ENCODE data around the gene VPS37B. TPM values are rescaled to one million over a fixed set of nuclear protein-coding genes. Genes with fewer than 3 reads are reported as not detected.
A peak's percentile ranks its signal among the peaks of the same experiment; 100 is the strongest.

The VPS37B gene
- total RNA-seq, 1 experiment from 2014 or later = 15.0 TPM

DNA sequence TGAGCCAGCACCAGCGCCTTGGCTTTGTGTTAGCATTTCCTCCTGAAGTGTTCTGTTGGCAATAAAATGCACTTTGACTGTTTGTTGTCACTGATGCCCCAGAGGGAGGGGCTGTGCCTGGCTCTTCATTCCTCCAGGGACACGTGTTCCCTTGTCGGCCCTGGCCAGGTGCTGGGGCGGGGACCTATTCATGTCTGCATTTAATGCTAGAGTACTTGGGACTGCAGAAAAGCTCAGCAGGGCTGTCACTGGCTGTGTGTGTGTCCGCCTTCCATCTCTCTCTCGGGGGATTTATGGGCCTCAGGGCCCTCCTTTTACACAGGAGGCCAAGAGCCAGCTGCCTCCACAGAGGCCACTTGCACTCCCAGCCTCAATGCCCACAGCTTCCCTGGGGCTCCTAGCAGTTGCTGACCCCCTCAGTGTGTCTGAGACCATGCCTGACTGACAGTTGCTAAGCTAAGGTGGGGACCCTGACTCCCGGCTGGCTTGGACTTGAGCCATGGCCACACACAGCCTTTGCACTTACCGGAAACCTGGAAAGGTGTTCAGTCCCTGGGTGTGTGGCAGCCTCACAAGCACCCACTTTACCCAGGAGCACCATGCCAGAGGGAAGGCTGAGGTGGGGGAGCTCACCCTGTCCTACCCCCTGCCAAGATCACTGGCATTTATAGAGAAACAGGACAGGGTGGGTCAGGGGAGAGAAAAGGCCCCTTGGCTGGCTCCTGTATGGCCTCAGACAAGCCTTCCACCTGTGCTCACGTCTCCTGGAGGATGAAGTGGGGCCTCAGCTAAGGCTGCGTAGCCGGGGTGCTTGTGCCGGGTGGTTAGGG lies 32.8 kb downstream of the VPS37B start:
- DNase-seq = no peak
- Histone ChIP-seq H3K27me3 (no peaks in the 10 kb centered on the region), H3K9me3 (no peaks in the 10 kb centered on the region), H3K4me3 (no peak overlapping the region), H3K36me3 (peaks cover 26% of the 10 kb centered on the region)

DNA sequence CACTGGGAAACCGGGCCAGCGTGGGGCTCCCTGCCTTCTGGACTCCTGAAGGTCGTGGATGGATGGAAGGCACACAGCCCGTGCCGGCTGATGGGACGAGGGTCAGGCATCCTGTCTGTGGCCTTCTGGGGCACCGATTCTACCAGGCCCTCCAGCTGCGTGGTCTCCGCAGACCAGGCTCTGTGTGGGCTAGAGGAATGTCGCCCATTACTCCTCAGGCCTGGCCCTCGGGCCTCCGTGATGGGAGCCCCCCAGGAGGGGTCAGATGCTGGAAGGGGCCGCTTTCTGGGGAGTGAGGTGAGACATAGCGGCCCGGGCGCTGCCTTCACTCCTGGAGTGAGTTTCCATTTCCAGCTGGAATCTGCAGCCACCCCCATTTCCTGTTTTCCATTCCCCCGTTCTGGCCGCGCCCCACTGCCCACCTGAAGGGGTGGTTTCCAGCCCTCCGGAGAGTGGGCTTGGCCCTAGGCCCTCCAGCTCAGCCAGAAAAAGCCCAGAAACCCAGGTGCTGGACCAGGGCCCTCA lies 33.8 kb downstream of the VPS37B start:
- H3K36me3 ChIP-seq = peaks cover 19% of the 10 kb centered on the region
- no peaks in the 10 kb centered on the region for H3K9me3 ChIP-seq
- DNase-seq = no peak
- H3K4me3 ChIP-seq = no peak overlapping the region
- no peaks in the 10 kb centered on the region for H3K27me3 ChIP-seq

DNA sequence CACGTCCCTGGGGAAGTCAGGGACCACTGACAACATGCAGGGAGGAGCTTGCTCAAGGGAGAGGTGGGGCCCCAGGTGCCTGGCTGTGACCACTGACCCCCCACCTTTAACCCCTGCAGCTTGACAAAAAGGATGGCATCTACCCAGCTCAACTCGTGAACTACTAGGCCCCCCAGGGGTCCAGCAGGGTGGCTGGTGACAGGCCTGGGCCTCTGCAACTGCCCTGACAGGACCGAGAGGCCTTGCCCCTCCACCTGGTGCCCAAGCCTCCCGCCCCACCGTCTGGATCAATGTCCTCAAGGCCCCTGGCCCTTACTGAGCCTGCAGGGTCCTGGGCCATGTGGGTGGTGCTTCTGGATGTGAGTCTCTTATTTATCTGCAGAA lies 34.3 kb downstream of the VPS37B start:
- peaks cover 19% of the 10 kb centered on the region for H3K36me3 ChIP-seq
- H3K27me3 ChIP-seq = no peaks in the 10 kb centered on the region
- no peaks in the 10 kb centered on the region for H3K9me3 ChIP-seq
- DNase-seq = no peak
- no peak overlapping the region for H3K4me3 ChIP-seq

GRCh38 chr12:122860854-122861586 lies 34.9 kb downstream of the VPS37B start:
- H3K27me3 ChIP-seq = no peaks in the 10 kb centered on the region
- no peak for DNase-seq
- H3K4me3 ChIP-seq = no peak overlapping the region
- H3K36me3 ChIP-seq = peaks cover 14% of the 10 kb centered on the region
- H3K9me3 ChIP-seq = no peaks in the 10 kb centered on the region

GRCh38 chr12:122860040-122860853 lies 35.7 kb downstream of the VPS37B start:
- H3K9me3 ChIP-seq = no peaks in the 10 kb centered on the region
- H3K36me3 ChIP-seq = peaks cover 11% of the 10 kb centered on the region
- peak; percentile 62 for DNase-seq
- H3K27me3 ChIP-seq = no peaks in the 10 kb centered on the region
- H3K4me3 ChIP-seq = no peak overlapping the region

DNA sequence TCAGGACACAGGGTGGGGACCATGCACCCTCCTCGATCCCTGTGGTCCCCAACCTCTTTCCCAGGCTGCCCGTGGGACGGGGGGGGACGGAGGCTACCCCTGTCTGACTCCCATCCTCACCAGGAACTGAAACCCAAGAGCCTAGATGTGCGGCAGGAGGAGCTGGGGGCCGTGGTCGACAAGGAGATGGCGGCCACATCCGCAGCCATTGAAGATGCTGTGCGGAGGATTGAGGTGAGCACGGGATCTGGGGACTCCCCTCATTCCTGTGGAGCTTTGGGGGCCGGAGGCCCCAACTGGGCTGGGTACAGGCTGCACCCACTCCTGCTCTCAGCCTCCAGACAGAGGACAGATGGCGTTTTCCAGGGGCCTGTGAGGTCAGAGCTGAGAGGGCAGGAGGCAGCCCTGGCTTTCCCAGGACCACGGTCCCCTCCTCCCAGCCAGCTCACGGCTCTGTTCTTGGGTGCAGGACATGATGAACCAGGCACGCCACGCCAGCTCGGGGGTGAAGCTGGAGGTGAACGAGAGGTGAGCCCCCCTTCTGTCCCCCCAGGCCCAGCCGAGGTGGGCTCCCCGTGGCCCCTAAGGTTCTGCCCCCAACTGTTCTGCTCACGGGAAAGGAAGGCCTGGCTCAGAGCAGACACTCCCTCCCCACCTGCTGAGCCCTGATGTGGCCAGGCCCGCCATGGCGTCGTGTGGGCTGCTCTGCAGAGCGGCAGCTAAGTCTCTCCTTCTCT lies 36.5 kb downstream of the VPS37B start:
- no peak for DNase-seq
- Histone ChIP-seq H3K27me3 (no peaks in the 10 kb centered on the region), H3K36me3 (peaks cover 7% of the 10 kb centered on the region)

GRCh38 chr12:122858591-122859302 lies 37.2 kb downstream of the VPS37B start:
- no peak for DNase-seq
- Histone ChIP-seq H3K27me3 (no peaks in the 10 kb centered on the region), H3K4me3 (no peak overlapping the region), H3K9me3 (no peaks in the 10 kb centered on the region), H3K36me3 (peaks cover 3% of the 10 kb centered on the region; the same call in 1 of the 2 replicates)

More for the DNA sequence above, 36.5 kb downstream of the VPS37B start:
- H3K4me3 ChIP-seq = no peak overlapping the region
- no peaks in the 10 kb centered on the region for H3K9me3 ChIP-seq

DNA sequence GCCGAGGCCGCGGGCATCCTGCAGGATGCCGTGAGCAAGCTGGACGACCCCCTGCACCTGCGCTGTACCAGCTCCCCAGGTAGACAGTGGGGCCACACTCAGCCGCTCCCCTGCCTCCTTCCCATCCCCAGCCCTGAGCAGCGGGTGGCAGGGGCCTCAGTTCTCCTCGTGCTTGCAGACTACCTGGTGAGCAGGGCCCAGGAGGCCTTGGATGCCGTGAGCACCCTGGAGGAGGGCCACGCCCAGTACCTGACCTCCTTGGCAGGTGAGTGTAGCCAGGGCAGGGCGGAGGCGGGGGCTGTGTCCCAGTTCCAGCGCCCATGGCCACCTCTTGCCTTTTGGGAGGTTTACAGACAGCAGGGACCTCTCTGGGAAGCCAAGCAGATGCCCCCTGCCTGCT lies 37.8 kb downstream of the VPS37B start:
- DNase-seq = no peak
- Histone ChIP-seq H3K4me3 (no peak overlapping the region), H3K9me3 (no peaks in the 10 kb centered on the region), H3K27me3 (no peaks in the 10 kb centered on the region), H3K36me3 (no peaks in the 10 kb centered on the region)

- Histone ChIP-seq H3K36me3 (no peaks in the 10 kb centered on the region; the same call in 1 of the 2 replicates), H3K4me3 (no peak overlapping the region), H3K9me3 (no peaks in the 10 kb centered on the region), H3K27me3 (no peaks in the 10 kb centered on the region)
- no peak for DNase-seq
Measured at GRCh38 chr12:122856999-122857671, 38.8 kb downstream of the VPS37B start.

GRCh38 chr12:122855928-122856831 lies 39.7 kb downstream of the VPS37B start:
- no peak for DNase-seq
- no peaks in the 10 kb centered on the region for H3K9me3 ChIP-seq
- no peaks in the 10 kb centered on the region for H3K27me3 ChIP-seq
- H3K4me3 ChIP-seq = no peak overlapping the region
- H3K36me3 ChIP-seq = no peaks in the 10 kb centered on the region; the same call in 1 of the 2 replicates

- H3K36me3 ChIP-seq = no peaks in the 10 kb centered on the region; the same call in 1 of the 2 replicates
- H3K4me3 ChIP-seq = no peak overlapping the region
- DNase-seq = no peak
- H3K27me3 ChIP-seq = no peaks in the 10 kb centered on the region
- H3K9me3 ChIP-seq = no peaks in the 10 kb centered on the region
Measured at GRCh38 chr12:122855071-122855829, 40.7 kb downstream of the VPS37B start.

DNA sequence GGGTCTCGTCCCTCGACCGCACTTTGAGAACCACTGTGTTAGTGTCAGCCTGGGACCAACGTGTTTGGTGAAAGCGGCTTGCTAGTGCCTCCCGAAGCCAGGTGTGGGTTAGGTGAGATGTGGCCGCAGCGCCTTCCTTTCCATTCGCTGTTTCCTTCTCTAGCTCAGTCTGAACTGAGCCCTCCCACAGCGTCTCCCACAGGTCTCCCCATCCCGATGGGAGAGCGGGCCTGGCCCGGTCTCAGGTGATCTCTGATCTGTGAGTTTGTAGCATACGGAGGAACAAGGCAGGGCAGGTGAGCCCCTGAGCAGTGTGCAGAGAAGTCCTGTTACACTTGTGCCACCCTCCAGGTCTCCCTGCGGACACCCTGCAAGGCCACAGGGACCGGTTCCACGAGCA lies 41.4 kb downstream of the VPS37B start:
- DNase-seq = no peak
- Histone ChIP-seq H3K4me3 (no peak overlapping the region), H3K36me3 (no peaks in the 10 kb centered on the region; the same call in 1 of the 2 replicates), H3K27me3 (no peaks in the 10 kb centered on the region), H3K9me3 (no peaks in the 10 kb centered on the region)

- no peaks in the 10 kb centered on the region for H3K9me3 ChIP-seq
- H3K36me3 ChIP-seq = no peaks in the 10 kb centered on the region; the same call in 1 of the 2 replicates
- no peaks in the 10 kb centered on the region for H3K27me3 ChIP-seq
- no peak overlapping the region for H3K4me3 ChIP-seq
- no peak for DNase-seq
Measured at GRCh38 chr12:122853582-122854245, 42.2 kb downstream of the VPS37B start.

All from MG63 (cell line).